Neural progenitor cell (in vitro differentiated cells): Measurements from ENCODE around the gene BRINP3. TPM values are rescaled to one million over a fixed set of nuclear protein-coding genes. Genes with fewer than 3 reads are reported as not detected.

Experiments
- DNase-seq: peaks from one replicate; pipeline ENCODE4 v3.0.0-alpha.2; 2016; ENCODE audit warnings: low spot score
- H2AFZ ChIP-seq: fragments of 200-600 bp; sonication (generic); replicated peaks from 2 replicates; pipeline ENCODE4 v1.6.1; 2016; ENCODE audit warnings: antibody characterized with exemption
- H3F3A ChIP-seq: fragments of 200-600 bp; sonication (generic); 2 replicates; pipeline ENCODE4 v1.6.1; 2016; ENCODE audit warnings: antibody characterized with exemption, low read depth
- H3K27ac ChIP-seq: fragments of 200-600 bp; sonication (generic); 2 replicates; pipeline ENCODE4 v1.5.1; 2016; ENCODE audit warnings: mild to moderate bottlenecking
- H3K27me3 ChIP-seq: fragments of 200-600 bp; sonication (generic); 2 replicates; pipeline ENCODE4 v1.6.1; 2016; ENCODE audit warnings: mild to moderate bottlenecking, moderate library complexity
- H3K36me3 ChIP-seq: fragments of 200-600 bp; sonication (generic); 2 replicates; pipeline ENCODE4 v1.5.1; 2016
- H3K4me1 ChIP-seq: fragments of 200-600 bp; sonication (generic); 2 replicates; pipeline ENCODE4 v1.6.1; 2016; ENCODE audit warnings: mixed run types
- H3K4me2 ChIP-seq: fragments of 200-600 bp; sonication (generic); 2 replicates; pipeline ENCODE4 v1.6.1; 2016
- H3K4me3 ChIP-seq: fragments of 200-600 bp; sonication (generic); 2 replicates; pipeline ENCODE4 v1.5.1; 2016
- H3K79me2 ChIP-seq: fragments of 200-600 bp; sonication (generic); 2 replicates; pipeline ENCODE4 v1.6.1; 2016; ENCODE audit warnings: low read depth
- H3K9ac ChIP-seq: fragments of 200-600 bp; sonication (generic); 2 replicates; pipeline ENCODE4 v1.6.1; 2016
- H3K9me3 ChIP-seq: fragments of 200-600 bp; sonication (generic); 2 replicates; pipeline ENCODE4 v1.5.1; 2016; ENCODE audit warnings: low read depth
- H4K20me1 ChIP-seq: fragments of 200-600 bp; sonication (generic); 2 replicates; pipeline ENCODE4 v1.6.1; 2016; ENCODE audit warnings: low read depth
- H3K27ac Mint-ChIP-seq: 3 replicates; pipeline ENCODE4 v1.8.0; 2021; ENCODE audit warnings: mixed read lengths
- H3K27me3 Mint-ChIP-seq: 2 replicates; pipeline ENCODE4 v1.8.0; 2022; ENCODE audit warnings: low read depth, mild to moderate bottlenecking, inconsistent platforms, moderate library complexity, mixed read lengths; ENCODE audit not compliant: insufficient read depth
- H3K36me3 Mint-ChIP-seq: 3 replicates; pipeline ENCODE4 v1.8.0; 2021; ENCODE audit warnings: mixed read lengths
- H3K4me1 Mint-ChIP-seq: 3 replicates; pipeline ENCODE4 v1.8.0; 2021; ENCODE audit warnings: mixed read lengths
- H3K4me3 Mint-ChIP-seq: 3 replicates; pipeline ENCODE4 v1.8.0; 2021; ENCODE audit warnings: mild to moderate bottlenecking, moderate library complexity, mixed read lengths
- H3K9me3 Mint-ChIP-seq: 3 replicates; pipeline ENCODE4 v1.8.0; 2020; ENCODE audit warnings: mixed read lengths
- EZH2 ChIP-seq: fragments of 200-600 bp; sonication (generic); IDR thresholded peaks from 2 replicates; pipeline ENCODE4 v1.6.1; 2017; ENCODE audit warnings: antibody characterized with exemption, mild to moderate bottlenecking, moderate library complexity
- EZH2phosphoT487 ChIP-seq: fragments of 200-600 bp; sonication (generic); IDR thresholded peaks from 2 replicates; pipeline ENCODE4 v1.6.1; 2017; ENCODE audit warnings: antibody characterized with exemption
- total RNA-seq: library from RNA; depleted of rRNA; stranded (reverse); fragments of >200 nt; gene quantifications from 2 replicates; pipeline ENCODE4 v1.2.3, GENCODE V29; 2015; ENCODE audit warnings: low replicate concordance
- TF ChIP-seq, protein P1 (sequence below): fragments of 200-600 bp; sonication (generic); IDR thresholded peaks from 2 replicates; pipeline ENCODE4 v1.5.1; 2017; ENCODE audit warnings: antibody characterized with exemption, mild to moderate bottlenecking

The BRINP3 gene
- total RNA-seq, 1 donor from 2014 or later = not detected

DNA sequence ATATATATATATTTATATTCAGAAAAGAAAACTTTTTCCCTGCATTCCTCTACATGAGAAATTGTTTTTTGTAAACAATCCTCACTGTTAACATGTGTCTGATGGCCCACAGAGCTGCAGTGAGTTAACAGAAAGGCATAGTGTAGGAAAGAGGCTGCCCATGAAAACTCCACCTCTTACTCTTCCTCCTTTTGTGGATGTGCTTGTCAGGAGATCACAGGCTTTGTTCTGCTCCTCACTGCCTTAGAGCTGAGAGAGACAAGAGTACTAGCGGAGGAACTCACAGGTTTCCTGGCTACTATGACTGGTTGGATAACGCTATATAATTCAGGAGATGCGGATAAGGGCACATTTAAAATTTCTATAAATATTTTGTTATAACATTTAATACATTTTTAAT is 200.6 kb downstream of the BRINP3 start:
- Mint-ChIP-seq H3K4me3 (no peak overlapping the region), H3K9me3 (no peaks in the 10 kb centered on the region), H3K27ac (no peak overlapping the region), H3K36me3 (no peaks in the 10 kb centered on the region), H3K4me1 (peaks cover 3% of the 10 kb centered on the region), H3K27me3 (no peaks in the 10 kb centered on the region)
- Histone ChIP-seq H2AFZ (no peak overlapping the region), H3K36me3 (no peaks in the 10 kb centered on the region), H3K27ac (no peak overlapping the region), H3K9me3 (no peaks in the 10 kb centered on the region), H3K4me2 (no peak overlapping the region), H3K4me1 (no peaks in the 10 kb centered on the region), H3K27me3 (no peaks in the 10 kb centered on the region), H4K20me1 (no peaks in the 10 kb centered on the region), H3K4me3 (no peak overlapping the region), H3K9ac (no peak overlapping the region), H3K79me2 (no peaks in the 10 kb centered on the region), H3F3A (no peaks in the 10 kb centered on the region)
- TF ChIP-seq, protein P1, sequence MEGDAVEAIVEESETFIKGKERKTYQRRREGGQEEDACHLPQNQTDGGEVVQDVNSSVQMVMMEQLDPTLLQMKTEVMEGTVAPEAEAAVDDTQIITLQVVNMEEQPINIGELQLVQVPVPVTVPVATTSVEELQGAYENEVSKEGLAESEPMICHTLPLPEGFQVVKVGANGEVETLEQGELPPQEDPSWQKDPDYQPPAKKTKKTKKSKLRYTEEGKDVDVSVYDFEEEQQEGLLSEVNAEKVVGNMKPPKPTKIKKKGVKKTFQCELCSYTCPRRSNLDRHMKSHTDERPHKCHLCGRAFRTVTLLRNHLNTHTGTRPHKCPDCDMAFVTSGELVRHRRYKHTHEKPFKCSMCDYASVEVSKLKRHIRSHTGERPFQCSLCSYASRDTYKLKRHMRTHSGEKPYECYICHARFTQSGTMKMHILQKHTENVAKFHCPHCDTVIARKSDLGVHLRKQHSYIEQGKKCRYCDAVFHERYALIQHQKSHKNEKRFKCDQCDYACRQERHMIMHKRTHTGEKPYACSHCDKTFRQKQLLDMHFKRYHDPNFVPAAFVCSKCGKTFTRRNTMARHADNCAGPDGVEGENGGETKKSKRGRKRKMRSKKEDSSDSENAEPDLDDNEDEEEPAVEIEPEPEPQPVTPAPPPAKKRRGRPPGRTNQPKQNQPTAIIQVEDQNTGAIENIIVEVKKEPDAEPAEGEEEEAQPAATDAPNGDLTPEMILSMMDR = no peak
- TF ChIP-seq EZH2phosphoT487 (no peak), EZH2 (no peak)
- peak; percentile 62 for DNase-seq

DNA sequence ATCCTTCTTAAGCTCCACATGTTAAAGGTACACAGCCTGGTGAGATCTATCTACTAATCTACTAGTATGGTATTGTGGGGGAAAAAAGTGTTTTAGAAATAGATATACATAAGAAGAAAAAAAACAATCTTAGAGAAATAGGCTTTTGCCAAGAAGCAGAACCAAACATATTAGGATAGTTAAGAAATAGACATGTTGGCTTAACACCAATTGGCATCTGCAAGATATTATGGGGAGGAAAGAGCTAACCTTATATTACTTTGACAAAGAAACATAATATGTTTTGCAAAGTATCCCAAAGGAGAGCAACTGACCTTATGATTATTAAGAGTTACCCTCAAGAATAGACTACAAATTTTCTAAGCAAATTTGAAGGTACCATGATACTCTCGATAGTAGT is 202.9 kb downstream of the BRINP3 start:
- no peaks in the 10 kb centered on the region for H3K27me3 ChIP-seq
- DNase-seq = no peak
- no peaks in the 10 kb centered on the region for H4K20me1 ChIP-seq
- no peak overlapping the region for H2AFZ ChIP-seq
- TF ChIP-seq EZH2 = no peak
- TF ChIP-seq, protein P1 = no peak
- no peak for TF ChIP-seq EZH2phosphoT487
- no peaks in the 10 kb centered on the region for H3K9me3 ChIP-seq
- H3K9ac ChIP-seq = no peak overlapping the region
- H3K4me1 ChIP-seq = no peaks in the 10 kb centered on the region
- no peaks in the 10 kb centered on the region for H3K79me2 ChIP-seq
- H3K27ac Mint-ChIP-seq = no peak overlapping the region
- no peaks in the 10 kb centered on the region for H3K36me3 ChIP-seq
- peaks cover 3% of the 10 kb centered on the region for H3K4me1 Mint-ChIP-seq
- H3K4me2 ChIP-seq = no peak overlapping the region
- H3K4me3 Mint-ChIP-seq = no peak overlapping the region
- no peak overlapping the region for H3K4me3 ChIP-seq
- H3F3A ChIP-seq = no peaks in the 10 kb centered on the region
- no peaks in the 10 kb centered on the region for H3K36me3 Mint-ChIP-seq
- H3K27ac ChIP-seq = no peak overlapping the region
- no peaks in the 10 kb centered on the region for H3K9me3 Mint-ChIP-seq
- no peaks in the 10 kb centered on the region for H3K27me3 Mint-ChIP-seq

DNA sequence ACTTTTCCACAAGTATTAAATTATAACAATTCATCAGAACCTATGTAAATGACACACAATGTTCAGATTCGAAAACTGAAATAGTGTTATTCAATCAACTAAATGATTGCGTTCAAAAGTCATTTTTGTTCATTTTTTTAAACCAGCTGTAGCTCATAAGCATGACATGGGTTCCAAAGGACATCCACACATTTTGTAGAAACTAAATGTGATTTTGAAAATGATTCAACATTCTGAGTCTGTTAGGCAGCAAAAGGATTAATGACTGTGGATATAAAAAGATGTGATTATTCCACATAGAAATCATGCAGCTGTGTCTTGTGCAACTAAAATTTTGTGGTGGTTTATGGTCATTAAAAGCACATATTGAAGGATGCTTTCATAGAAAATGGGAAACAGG is 204.5 kb downstream of the BRINP3 start:
- Histone ChIP-seq H3K36me3 (no peaks in the 10 kb centered on the region), H3F3A (no peaks in the 10 kb centered on the region), H3K27me3 (no peaks in the 10 kb centered on the region), H3K4me3 (no peak overlapping the region), H2AFZ (no peak overlapping the region), H3K9ac (no peak overlapping the region), H3K27ac (no peak overlapping the region), H4K20me1 (no peaks in the 10 kb centered on the region), H3K79me2 (no peaks in the 10 kb centered on the region), H3K4me2 (no peak overlapping the region), H3K4me1 (no peaks in the 10 kb centered on the region), H3K9me3 (no peaks in the 10 kb centered on the region)
- H3K9me3 Mint-ChIP-seq = no peaks in the 10 kb centered on the region
- no peak overlapping the region for H3K4me3 Mint-ChIP-seq
- no peak overlapping the region for H3K27ac Mint-ChIP-seq
- no peak for DNase-seq
- H3K36me3 Mint-ChIP-seq = no peaks in the 10 kb centered on the region
- H3K27me3 Mint-ChIP-seq = no peaks in the 10 kb centered on the region
- TF ChIP-seq, protein P1 = no peak
- TF ChIP-seq EZH2 (no peak), EZH2phosphoT487 (no peak)
- peaks cover 3% of the 10 kb centered on the region for H3K4me1 Mint-ChIP-seq
